ENCODE results near the gene INPP4B. TPM values are rescaled to one million over a fixed set of nuclear protein-coding genes. Genes with fewer than 3 reads are reported as not detected.

The INPP4B gene
- total RNA-seq, result 10 to 100 TPM; 38.9 to 48.7 (median 44.2) TPM

DNA sequence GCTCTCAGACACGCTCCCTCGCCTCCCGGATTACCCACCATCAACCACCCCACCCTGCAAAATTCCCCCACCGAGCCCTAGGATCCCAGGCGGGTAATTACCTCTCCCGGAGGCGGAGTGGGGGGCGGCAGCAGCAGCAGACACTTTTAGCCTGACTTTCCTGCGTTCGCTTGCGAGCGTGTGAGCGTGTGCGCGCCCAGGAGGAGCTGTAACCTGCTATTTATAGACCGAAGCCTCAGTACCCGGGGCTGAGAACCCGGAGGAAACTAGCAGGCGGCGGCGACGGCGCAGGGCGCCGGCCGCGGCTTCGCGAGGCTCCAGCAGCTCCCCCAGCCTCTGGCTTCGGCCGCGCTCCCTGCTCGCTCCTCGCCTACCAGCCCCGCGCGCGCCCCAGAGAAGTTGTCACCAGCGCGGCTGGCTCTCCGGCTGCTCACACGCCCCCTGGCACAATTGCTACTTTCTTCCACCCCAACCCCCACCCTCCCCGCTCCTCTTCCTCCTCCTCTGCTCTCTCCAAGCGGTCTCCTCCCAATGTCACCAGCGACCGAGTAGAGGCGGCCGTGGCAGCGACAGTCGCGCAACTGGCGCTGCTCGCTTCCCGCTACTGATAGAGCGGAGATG lies at the start of gene INPP4B:
TSS of gene INPP4B (minus strand) at position 194 of the 621 bp plus-strand sequence.
- no peaks in the 10 kb centered on the region for H3K36me3 ChIP-seq
- H3K27ac ChIP-seq, result peak within 1 kb of the TSS; percentile 3 to 76 (median 34)
- peak in 2 of 3 donors; percentile 53 to 70 for DNase-seq
- no peak for TF ChIP-seq POLR2A (IDR thresholded peaks at IDR 0.05)
- TF ChIP-seq, protein P1, sequence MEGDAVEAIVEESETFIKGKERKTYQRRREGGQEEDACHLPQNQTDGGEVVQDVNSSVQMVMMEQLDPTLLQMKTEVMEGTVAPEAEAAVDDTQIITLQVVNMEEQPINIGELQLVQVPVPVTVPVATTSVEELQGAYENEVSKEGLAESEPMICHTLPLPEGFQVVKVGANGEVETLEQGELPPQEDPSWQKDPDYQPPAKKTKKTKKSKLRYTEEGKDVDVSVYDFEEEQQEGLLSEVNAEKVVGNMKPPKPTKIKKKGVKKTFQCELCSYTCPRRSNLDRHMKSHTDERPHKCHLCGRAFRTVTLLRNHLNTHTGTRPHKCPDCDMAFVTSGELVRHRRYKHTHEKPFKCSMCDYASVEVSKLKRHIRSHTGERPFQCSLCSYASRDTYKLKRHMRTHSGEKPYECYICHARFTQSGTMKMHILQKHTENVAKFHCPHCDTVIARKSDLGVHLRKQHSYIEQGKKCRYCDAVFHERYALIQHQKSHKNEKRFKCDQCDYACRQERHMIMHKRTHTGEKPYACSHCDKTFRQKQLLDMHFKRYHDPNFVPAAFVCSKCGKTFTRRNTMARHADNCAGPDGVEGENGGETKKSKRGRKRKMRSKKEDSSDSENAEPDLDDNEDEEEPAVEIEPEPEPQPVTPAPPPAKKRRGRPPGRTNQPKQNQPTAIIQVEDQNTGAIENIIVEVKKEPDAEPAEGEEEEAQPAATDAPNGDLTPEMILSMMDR (IDR thresholded peaks at IDR 0.05), result no peak
- peaks cover 0 to 22% (median 0%) of the 10 kb centered on the region in 4 donors for H3K4me1 ChIP-seq
- peak within 1 kb of the TSS; percentile 43 to 82 (median 54) for H3K4me3 ChIP-seq
- no peaks in the 10 kb centered on the region for H3K9me3 ChIP-seq
- no peaks in the 10 kb centered on the region for H3K27me3 ChIP-seq

DNA sequence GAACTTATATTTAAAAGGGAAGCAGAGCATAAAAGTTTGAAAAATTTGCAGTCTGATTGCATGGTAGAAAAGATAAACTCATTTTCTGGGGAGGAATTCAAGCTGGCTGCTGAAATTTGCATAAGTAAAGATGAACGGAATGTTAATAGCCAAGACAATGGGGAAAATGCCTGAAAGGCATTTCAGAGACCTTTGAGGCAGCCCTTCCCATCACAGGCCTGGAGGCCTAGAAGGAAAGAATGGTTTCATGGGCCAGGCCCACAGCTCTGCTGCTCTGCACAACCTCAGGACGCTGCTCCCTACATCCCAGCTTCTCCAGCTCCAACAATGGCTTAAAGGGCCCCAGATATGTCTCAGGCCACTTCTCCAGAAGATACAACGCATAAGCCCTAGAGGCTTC lies 46.9 kb upstream of the INPP4B start:
- Histone ChIP-seq H3K27me3 (no peaks in the 10 kb centered on the region), H3K4me1 (no peaks in the 10 kb centered on the region), H3K4me3 (no peak overlapping the region), H3K27ac (no peak overlapping the region), H3K9me3 (peaks cover 0 to 6% (median 0%) of the 10 kb centered on the region in 4 donors), H3K36me3 (no peaks in the 10 kb centered on the region)
- no peak for DNase-seq
- TF ChIP-seq, protein P1 (IDR thresholded peaks at IDR 0.05), result no peak
- no peak for TF ChIP-seq POLR2A (IDR thresholded peaks at IDR 0.05)

DNA sequence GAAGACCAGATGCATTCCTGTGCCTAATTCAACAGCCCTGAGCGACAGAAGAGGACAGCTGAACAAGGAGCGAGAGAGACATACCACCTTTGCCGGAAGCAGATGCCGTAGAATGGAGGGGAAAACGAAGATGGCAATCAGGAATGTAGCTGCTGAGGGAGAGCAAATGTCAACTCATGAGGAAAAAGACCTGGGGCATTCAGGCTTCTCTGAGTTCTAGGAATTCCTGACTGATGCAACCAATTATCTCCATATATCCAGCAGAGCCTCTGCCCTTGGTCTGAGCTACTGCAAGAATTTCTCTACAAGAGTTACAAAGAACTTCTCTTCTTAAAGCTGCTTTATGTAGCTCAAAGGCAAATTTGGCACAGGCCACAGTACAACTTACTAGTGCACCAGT lies 40.5 kb upstream of the INPP4B start:
- no peak overlapping the region for H3K4me3 ChIP-seq
- H3K4me1 ChIP-seq, result no peaks in the 10 kb centered on the region
- no peaks in the 10 kb centered on the region for H3K36me3 ChIP-seq
- DNase-seq, result no peak
- no peak for TF ChIP-seq POLR2A (IDR thresholded peaks at IDR 0.05)
- no peaks in the 10 kb centered on the region for H3K27me3 ChIP-seq
- no peaks in the 10 kb centered on the region for H3K9me3 ChIP-seq
- H3K27ac ChIP-seq, result no peak overlapping the region

DNA sequence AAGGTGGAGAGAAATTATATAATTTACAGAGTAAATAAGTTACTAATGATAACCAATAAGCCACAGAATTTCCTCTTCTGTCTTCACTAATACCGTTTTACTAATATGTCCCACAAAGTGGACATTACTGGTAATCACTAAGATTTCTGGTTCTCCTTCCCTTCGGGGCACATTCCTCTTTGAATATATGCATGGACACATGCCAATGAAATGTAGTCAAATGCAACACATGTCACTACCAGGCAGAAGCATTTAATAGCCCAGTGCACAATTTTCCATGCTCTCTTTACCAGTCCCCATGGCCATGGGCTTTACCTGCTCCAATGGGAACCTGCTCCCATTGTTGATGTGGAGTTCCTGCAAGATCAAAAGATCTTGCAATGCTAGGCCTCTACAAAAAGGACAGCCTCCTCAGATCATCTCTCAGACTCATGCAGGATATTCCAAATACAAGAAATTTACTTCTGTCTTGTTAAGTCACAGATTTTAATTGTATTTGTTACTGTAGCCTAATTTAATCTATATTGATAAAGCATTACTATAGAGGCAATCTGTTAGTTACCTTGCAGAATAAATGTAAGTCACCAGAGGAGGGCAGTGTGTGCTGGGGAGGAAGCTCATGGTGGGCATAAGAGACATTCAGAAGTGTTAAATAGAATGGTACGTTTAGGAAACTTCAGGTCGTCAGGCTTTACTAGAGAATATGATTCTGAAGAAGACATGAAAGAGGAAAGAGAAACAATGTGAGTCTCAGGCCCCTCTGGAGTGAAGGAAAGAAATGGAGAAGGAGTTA lies 37.1 kb upstream of the INPP4B start:
- TF ChIP-seq, protein P1 (IDR thresholded peaks at IDR 0.05), result peak in 2 of 6 experiments; percentile 26 to 28
- no peak for TF ChIP-seq POLR2A (IDR thresholded peaks at IDR 0.05)

DNA sequence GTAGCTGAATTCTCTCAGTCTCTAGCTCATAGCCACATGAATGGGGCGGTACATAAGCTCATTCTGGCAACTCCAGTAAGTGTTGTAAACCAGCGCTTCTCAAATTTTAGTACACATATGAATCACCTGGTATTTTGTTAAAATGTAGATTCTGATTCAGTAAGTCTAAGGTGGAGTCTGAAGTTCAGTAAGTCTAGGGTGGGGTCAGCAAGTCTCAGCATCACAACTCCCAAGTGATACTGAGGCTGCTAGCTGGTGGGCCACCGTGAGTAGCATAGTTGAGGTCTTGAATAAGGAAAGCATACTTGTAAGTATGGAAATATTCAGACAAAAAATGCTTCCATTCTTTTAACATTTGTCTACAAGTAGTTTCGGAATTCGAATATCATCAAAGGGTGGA lies 36.1 kb upstream of the INPP4B start:
- H3K36me3 ChIP-seq, result no peaks in the 10 kb centered on the region
- no peak for TF ChIP-seq POLR2A (IDR thresholded peaks at IDR 0.05)
- TF ChIP-seq, protein P1 (IDR thresholded peaks at IDR 0.05), result no peak
- H3K4me1 ChIP-seq, result no peaks in the 10 kb centered on the region
- no peaks in the 10 kb centered on the region for H3K27me3 ChIP-seq
- no peak for DNase-seq
- no peak overlapping the region for H3K4me3 ChIP-seq
- H3K27ac ChIP-seq, result no peak overlapping the region
- no peaks in the 10 kb centered on the region for H3K9me3 ChIP-seq

More for the DNA sequence above, 37.1 kb upstream of the INPP4B start:
- H3K4me1 ChIP-seq, result no peaks in the 10 kb centered on the region
- H3K36me3 ChIP-seq, result no peaks in the 10 kb centered on the region
- no peaks in the 10 kb centered on the region for H3K27me3 ChIP-seq
- no peak overlapping the region for H3K27ac ChIP-seq
- no peak for DNase-seq
- no peak overlapping the region for H3K4me3 ChIP-seq
- H3K9me3 ChIP-seq, result no peaks in the 10 kb centered on the region

DNA sequence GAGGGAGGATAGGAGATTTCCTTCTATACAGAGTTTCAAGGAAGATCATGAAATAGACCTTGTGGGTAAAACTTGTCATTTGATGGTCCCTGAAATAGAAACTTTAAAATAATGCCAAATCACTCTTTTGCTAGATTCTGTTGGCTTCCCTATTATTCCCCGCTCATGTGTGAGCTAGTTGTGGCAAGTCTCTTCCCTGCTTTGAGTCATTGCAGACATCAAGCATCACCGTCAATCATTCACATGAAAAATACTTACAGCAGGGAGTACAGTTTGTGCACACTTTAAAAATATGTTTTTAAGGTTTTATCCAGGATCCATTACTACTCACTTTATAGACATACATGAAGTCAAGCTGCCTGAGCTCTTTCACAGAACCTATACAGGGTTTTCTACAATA lies 35.2 kb upstream of the INPP4B start:
- no peaks in the 10 kb centered on the region for H3K27me3 ChIP-seq
- no peaks in the 10 kb centered on the region for H3K9me3 ChIP-seq
- no peak for DNase-seq
- no peak overlapping the region for H3K4me3 ChIP-seq
- no peaks in the 10 kb centered on the region for H3K4me1 ChIP-seq
- H3K36me3 ChIP-seq, result no peaks in the 10 kb centered on the region
- no peak for TF ChIP-seq POLR2A (IDR thresholded peaks at IDR 0.05)
- TF ChIP-seq, protein P1 (IDR thresholded peaks at IDR 0.05), result no peak
- no peak overlapping the region for H3K27ac ChIP-seq

All from Peyer's patch (tissue), 4 donors.